Hepatocyte (in vitro differentiated cells): ENCODE measurements around the gene EXOSC9. TPM values are rescaled to one million over a fixed set of nuclear protein-coding genes. Genes with fewer than 3 reads are reported as not detected.

Experiments
- DNase-seq: peaks from one replicate; pipeline ENCODE4 v3.0.0-alpha.2; 2016; ENCODE audit warnings: low spot score
- H2AFZ ChIP-seq: fragments of 200-600 bp; sonication (generic); 2 replicates; pipeline ENCODE4 v1.6.0; 2016; ENCODE audit warnings: antibody characterized with exemption, mild to moderate bottlenecking
- H3K27ac ChIP-seq: fragments of 200-600 bp; sonication (generic); 2 replicates; pipeline ENCODE4 v1.5.1; 2016; ENCODE audit warnings: mild to moderate bottlenecking
- H3K27me3 ChIP-seq: fragments of 200-600 bp; sonication (generic); 2 replicates; pipeline ENCODE4 v1.6.1; 2016
- H3K36me3 ChIP-seq: fragments of 200-600 bp; sonication (generic); replicated peaks from 2 replicates; pipeline ENCODE4 v1.5.1; 2016; ENCODE audit warnings: low read depth; ENCODE audit not compliant: insufficient read depth
- H3K4me1 ChIP-seq: fragments of 200-600 bp; sonication (generic); 2 replicates; pipeline ENCODE4 v1.5.1; 2016; ENCODE audit warnings: mild to moderate bottlenecking, moderate library complexity; ENCODE audit not compliant: insufficient read depth
- H3K4me2 ChIP-seq: fragments of 200-600 bp; sonication (generic); 2 replicates; pipeline ENCODE4 v1.6.0; 2016
- H3K4me3 ChIP-seq: fragments of 200-600 bp; sonication (generic); 2 replicates; pipeline ENCODE4 v1.5.1; 2016; ENCODE audit warnings: mild to moderate bottlenecking
- H3K79me2 ChIP-seq: fragments of 200-600 bp; sonication (generic); 2 replicates; pipeline ENCODE4 v1.6.0; 2017; ENCODE audit warnings: mild to moderate bottlenecking
- H3K9me2 ChIP-seq: fragments of 200-600 bp; sonication (generic); replicated peaks from 2 replicates; pipeline ENCODE4 v1.6.0; 2017; ENCODE audit warnings: mild to moderate bottlenecking; ENCODE audit not compliant: insufficient read depth
- H3K9me3 ChIP-seq: fragments of 200-600 bp; sonication (generic); 2 replicates; pipeline ENCODE4 v1.5.1; 2016; ENCODE audit warnings: low read depth, mild to moderate bottlenecking
- H4K20me1 ChIP-seq: fragments of 200-600 bp; sonication (generic); 2 replicates; pipeline ENCODE4 v1.6.0; 2016; ENCODE audit warnings: mild to moderate bottlenecking; ENCODE audit not compliant: insufficient read depth, poor library complexity, severe bottlenecking
- CTCF ChIP-seq: fragments of 200-600 bp; sonication (generic); IDR thresholded peaks from 2 replicates; pipeline ENCODE4 v1.5.1; 2016; ENCODE audit warnings: antibody characterized with exemption, mild to moderate bottlenecking; ENCODE audit not compliant: poor library complexity
- EZH2 ChIP-seq: fragments of 200-600 bp; sonication (generic); IDR thresholded peaks from 2 replicates; pipeline ENCODE4 v1.6.1; 2016; ENCODE audit warnings: antibody characterized with exemption, mild to moderate bottlenecking, borderline replicate concordance
- EZH2phosphoT487 ChIP-seq: fragments of 200-600 bp; sonication (generic); IDR thresholded peaks from one replicate; pipeline ENCODE4 v1.6.1; 2018; ENCODE audit warnings: antibody characterized with exemption, mild to moderate bottlenecking, low read depth, moderate library complexity; ENCODE audit not compliant: unreplicated experiment, severe bottlenecking
- WGBS: methylation state at CpG from one replicate; pipeline ENCODE4 v1.1.6; 2016; ENCODE audit warnings: low lambda C conversion rate; ENCODE audit errors: missing lambda C conversion rate; 5-methylcytosine and 5-hydroxymethylcytosine counted together
- polyA plus RNA-seq: library from polyadenylated mRNA; unstranded; fragments of >200 nt; fragmentation: Nextera tagmentation; extraction: Ambion mirVana; gene quantifications from 2 replicates; pipeline ENCODE4 v1.2.1, GENCODE V29; 2016
- total RNA-seq: library from RNA; depleted of rRNA; stranded (reverse); fragments of >200 nt; gene quantifications from 2 replicates; pipeline ENCODE4 v1.2.3, GENCODE V29; 2014

The EXOSC9 gene
- total and polyA plus RNA-seq, 2 experiments from 2014 or later = 14.4 to 23.1 TPM

- TF ChIP-seq EZH2phosphoT487 (no peak), EZH2 (no peak), CTCF (no peak)
- DNase-seq = no peak
- Histone ChIP-seq H3K27me3 (no peaks in the 10 kb centered on the region), H3K27ac (no peak overlapping the region), H3K36me3 (no peaks in the 10 kb centered on the region), H3K9me2 (no peaks in the 10 kb centered on the region), H2AFZ (no peak overlapping the region), H3K9me3 (no peaks in the 10 kb centered on the region), H3K4me1 (no peaks in the 10 kb centered on the region), H3K4me2 (no peak overlapping the region), H3K4me3 (no peak overlapping the region), H4K20me1 (no peaks in the 10 kb centered on the region), H3K79me2 (no peaks in the 10 kb centered on the region)
- WGBS = 91% methylated on average over 2 of the region's 2 CpGs
Observed at GRCh38 chr4:121861426-121861825, 60.3 kb downstream of the EXOSC9 start.

GRCh38 chr4:121863799-121864198 is 62.7 kb downstream of the EXOSC9 start:
- no peak overlapping the region for H3K4me2 ChIP-seq
- WGBS = 83% methylated on average over 7 of the region's 7 CpGs
- no peaks in the 10 kb centered on the region for H4K20me1 ChIP-seq
- H3K9me2 ChIP-seq = no peaks in the 10 kb centered on the region
- no peak for DNase-seq
- no peak overlapping the region for H2AFZ ChIP-seq
- H3K9me3 ChIP-seq = no peaks in the 10 kb centered on the region
- H3K36me3 ChIP-seq = no peaks in the 10 kb centered on the region
- H3K4me1 ChIP-seq = no peaks in the 10 kb centered on the region
- TF ChIP-seq EZH2 (no peak), CTCF (no peak), EZH2phosphoT487 (no peak)
- no peak overlapping the region for H3K4me3 ChIP-seq
- peaks cover 7% of the 10 kb centered on the region for H3K79me2 ChIP-seq
- no peaks in the 10 kb centered on the region for H3K27me3 ChIP-seq
- no peak overlapping the region for H3K27ac ChIP-seq

Other genes starting within 250 kb of the EXOSC9 start
- 505 and 508 TPM in 2 replicates for gene ANXA5, start 104.3 kb upstream of the EXOSC9 start, total RNA-seq
- 692 and 718 TPM in 2 replicates for gene ANXA5, start 104.3 kb upstream of the EXOSC9 start, polyA plus RNA-seq
- 0.08 TPM in 1 of 2 replicates, not detected in the other for gene SMIM43, start 36.2 kb upstream of the EXOSC9 start, total RNA-seq
- 0.95 TPM in 1 of 2 replicates, not detected in the other for gene SMIM43, start 36.2 kb upstream of the EXOSC9 start, polyA plus RNA-seq
- 15.3 and 21.6 TPM in 2 replicates for gene CCNA2, start 22.6 kb downstream of the EXOSC9 start, total RNA-seq
- gene CCNA2, start 22.6 kb downstream of the EXOSC9 start, polyA plus RNA-seq = 7.4 and 15.1 TPM in 2 replicates
- 9.5 and 12.4 TPM in 2 replicates for gene BBS7, start 69.2 kb downstream of the EXOSC9 start, total RNA-seq
- gene BBS7, start 69.2 kb downstream of the EXOSC9 start, polyA plus RNA-seq = 11.9 and 12.1 TPM in 2 replicates
- gene TRPC3, start 150.7 kb downstream of the EXOSC9 start, total RNA-seq = 2.2 and 2.8 TPM in 2 replicates
- 1.9 and 2.7 TPM in 2 replicates for gene TRPC3, start 150.7 kb downstream of the EXOSC9 start, polyA plus RNA-seq